ENCODE data around the gene KLF1.

DNA sequence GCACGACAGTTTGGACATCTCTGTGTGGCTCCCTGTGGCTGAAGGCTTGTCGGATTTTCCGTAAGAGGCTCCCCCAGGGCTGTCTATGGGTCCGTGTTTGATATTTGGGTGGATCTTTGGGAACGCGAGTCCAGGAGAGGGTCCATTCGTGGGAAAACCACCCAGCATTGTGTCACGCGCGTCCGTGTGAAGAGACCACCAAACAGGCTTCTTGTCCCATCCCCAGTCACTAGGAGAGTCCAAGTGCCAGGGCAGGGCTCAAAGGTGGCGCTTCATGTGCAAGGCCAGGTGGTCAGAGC lies 2.4 kb downstream of the KLF1 start:
- no peak for TF ChIP-seq POLR2AphosphoS5 (IDR thresholded peaks at IDR 0.05)
- TF ChIP-seq CTCF (IDR thresholded peaks at IDR 0.05) = no peak
- no peak for TF ChIP-seq POLR2A (IDR thresholded peaks at IDR 0.05)
- TF ChIP-seq EP300 (IDR thresholded peaks at IDR 0.05) = no peak

Measured in gastroesophageal sphincter (tissue), 3 donors.